GM19239 (cell line): Measurements from ENCODE around the gene CR1L.
A peak's percentile ranks its signal among the peaks of the same experiment; 100 is the strongest.
"Not testable (repeated sequence)": the region's sequence is repeated elsewhere in the genome, so short reads cannot be mapped to it uniquely, and the experiment has no call there.

ENCODE experiments used
- DNase-seq: peaks from one replicate; pipeline ENCODE4 v3.0.0; 2011; ENCODE audit warnings: low spot score; ENCODE audit not compliant: insufficient read length
- FAIRE-seq: peaks from 2 replicates; lab custom pipeline; 2011; peaks lifted over from hg19 to GRCh38; lab: Jason Lieb, UNC

CR1L gene

DNA sequence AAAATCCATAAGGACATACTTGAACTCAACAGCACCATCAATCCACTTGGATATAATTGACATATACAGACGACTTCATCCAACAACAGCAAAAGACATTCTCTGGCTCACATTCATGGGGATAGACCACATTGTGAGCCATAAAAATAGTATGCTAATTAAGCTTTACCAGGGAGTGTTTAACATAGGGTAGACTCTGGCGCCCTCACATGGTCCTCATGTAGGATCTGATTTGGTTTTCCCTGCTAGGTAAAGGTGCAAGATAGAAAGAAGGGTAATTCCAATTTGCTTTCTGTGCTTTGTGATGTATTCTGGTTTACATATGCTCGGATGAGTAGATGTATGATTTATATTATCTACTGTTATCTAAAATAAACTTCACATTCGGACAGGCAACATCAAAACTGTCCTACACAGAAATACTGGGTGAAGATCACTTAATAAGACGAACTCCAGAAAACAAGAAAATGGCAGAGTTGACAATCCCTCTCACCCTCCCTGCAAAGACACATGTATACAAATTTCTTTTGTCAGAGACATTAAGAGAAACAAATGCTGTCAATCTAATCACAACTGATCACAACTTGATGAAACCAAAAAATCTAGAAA, 27.7 kb downstream of the CR1L start:
- peak; percentile 21 for FAIRE-seq
- no peak for DNase-seq

GRCh38 chr1:207673399-207673798, 28.5 kb downstream of the CR1L start:
- no peak for FAIRE-seq

GRCh38 chr1:207676153-207676552, 31.2 kb downstream of the CR1L start:
- DNase-seq (no peak), FAIRE-seq (no peak)

More at GRCh38 chr1:207673399-207673798, 28.5 kb downstream of the CR1L start:
- DNase-seq, result no peak

DNA sequence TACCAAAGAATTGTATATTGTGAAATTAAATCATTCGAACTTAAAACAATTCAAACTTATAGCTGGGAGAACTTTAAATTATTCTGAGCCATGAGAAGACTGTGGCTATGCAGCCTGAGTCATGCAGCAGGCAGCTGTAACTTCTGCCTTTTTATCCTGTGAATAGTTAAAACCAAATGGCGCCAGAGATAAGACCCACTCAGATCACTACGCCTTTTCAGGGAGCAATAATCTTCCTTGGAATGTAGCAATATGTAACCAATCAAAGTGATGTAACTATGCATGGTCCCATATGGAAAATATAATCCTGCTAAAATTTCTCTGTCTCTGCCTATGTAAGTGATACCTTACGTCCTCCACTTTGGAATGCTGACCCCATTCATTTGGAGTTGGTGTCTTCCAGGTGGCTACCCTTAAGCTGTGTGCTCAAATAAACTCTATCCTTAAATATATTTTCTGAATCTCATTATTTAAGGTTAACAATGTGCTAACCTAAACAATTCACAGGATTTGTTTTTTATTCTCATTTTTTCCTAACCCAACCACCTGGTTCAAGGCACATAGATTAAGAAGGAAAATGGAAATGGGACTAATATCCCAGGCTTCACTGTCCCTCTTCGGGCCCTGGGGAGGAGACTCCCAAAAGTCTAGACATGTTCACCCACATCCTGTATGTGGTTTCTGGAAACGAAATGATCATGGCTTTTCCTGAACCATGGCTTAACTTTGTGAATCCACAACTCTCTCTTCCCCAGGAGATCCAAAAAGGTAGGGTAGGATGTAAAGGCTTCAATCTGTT, 35.9 kb downstream of the CR1L start:
- DNase-seq, FAIRE-seq: not testable (repeated sequence)

DNA sequence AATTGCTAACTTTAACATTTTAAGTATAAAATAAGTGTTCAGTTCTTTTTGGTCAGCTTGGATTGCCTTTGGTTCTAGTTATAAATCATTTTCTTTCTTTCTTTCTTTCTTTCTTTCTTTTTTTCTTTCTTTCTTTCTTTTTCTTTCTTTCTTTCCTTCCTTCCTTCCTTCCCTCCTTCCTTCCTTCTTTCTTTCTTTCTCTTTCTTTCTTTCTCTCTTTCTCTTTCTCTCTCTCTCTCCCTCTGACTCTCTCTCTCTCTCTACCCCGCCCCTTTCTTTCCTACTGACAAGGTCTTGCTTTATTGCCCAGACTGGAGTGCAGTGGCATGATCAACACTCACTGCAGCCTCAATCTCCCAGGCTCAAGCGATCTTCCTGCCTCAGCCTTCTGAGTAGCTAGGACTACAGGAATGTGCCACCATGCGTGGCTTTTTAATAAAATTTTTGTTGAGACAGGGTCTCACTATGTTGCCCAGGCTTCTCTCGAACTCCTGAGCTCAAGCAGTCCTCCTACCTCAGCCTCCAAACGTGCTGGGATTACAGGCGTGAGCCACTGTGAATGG, 38.0 kb downstream of the CR1L start:
- not testable (repeated sequence) for FAIRE-seq, DNase-seq

DNA sequence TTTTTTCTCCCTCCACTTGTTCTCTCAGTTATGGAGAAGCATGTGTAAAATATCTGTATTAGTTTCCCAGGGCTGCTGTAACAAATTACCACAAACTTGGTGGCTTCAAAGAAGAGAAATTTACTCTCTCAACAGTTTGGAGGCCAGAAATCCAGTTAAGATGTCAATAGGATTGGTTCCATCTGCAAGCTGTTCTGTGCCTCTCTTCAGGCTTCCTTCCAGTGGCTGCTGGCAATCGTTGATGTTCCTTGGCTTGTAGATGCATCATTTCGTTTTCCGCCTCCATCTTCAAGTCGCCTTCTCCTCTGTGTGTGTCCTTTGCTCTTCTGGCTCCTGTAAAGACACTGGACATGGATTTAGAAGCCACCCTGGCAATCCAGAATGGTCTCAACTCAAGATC, 45.6 kb downstream of the CR1L start:
- not testable (repeated sequence) for DNase-seq, FAIRE-seq

DNA sequence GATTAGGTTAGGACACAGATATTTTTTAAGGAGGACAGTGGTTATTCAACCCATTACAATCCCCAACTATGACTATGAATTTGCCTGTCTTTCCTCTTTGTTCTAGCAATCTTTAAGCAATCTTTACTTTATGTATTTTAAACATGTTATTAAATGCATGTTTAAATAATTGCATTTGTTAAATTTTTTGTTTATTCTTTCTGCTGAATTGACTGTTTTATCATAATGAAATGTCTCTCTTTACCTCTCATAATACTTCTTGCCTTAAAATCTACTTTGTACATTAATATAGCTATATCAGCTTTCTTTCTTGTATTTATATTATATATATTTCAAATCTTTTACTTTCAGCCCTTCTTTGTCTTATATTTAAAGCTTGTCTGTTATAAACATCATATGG, 46.1 kb downstream of the CR1L start:
- DNase-seq, result no peak
- FAIRE-seq, result no peak

GRCh38 chr1:207691841-207692240, 46.9 kb downstream of the CR1L start:
- no peak for FAIRE-seq

GRCh38 chr1:207692291-207692690, 47.4 kb downstream of the CR1L start:
- not testable (repeated sequence) for FAIRE-seq, DNase-seq

More at GRCh38 chr1:207691841-207692240, 46.9 kb downstream of the CR1L start:
- DNase-seq, result no peak

DNA sequence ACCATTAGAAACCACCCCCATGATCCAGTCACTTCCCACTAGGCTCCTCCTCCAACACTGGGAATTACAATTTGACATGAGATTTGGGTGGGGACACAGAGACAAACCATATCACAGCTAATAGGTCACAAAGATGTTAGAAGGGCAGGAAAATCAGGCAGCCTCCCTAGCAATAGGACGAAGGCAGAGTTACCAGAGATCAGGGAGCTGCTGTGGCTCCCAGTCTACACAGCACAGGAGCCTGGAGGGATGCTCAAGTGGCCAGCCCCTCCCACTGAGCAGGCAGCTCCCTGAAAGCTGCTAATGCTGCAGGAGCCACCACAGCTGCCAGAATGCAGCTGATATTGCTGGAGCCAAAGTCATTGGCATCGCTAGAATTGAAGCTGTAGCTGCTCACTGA, 51.0 kb downstream of the CR1L start:
- FAIRE-seq, result no peak
- no peak for DNase-seq

GRCh38 chr1:207698822-207699483, 54.0 kb downstream of the CR1L start:
- DNase-seq (no peak), FAIRE-seq (peak; percentile 73)

DNA sequence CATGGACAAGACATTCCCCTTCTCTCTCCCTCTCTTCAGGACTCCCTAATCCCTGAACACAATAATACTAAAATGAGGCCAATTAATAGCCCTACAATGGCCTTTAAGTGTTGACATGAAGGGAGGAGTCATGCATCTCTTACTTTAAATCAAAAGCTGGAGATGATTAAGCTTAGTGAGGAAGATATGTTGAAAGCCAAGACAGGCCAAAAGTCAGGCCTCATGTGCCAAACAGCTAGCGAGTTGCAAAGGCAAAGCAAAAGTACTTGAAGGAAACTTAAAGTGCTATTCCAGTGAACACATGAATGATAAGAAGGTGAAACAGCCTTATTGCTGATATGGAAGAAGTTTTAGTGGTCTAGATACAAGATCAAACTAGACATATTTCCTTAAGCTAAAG, 57.4 kb downstream of the CR1L start:
- DNase-seq, result no peak
- FAIRE-seq, result no peak

DNA sequence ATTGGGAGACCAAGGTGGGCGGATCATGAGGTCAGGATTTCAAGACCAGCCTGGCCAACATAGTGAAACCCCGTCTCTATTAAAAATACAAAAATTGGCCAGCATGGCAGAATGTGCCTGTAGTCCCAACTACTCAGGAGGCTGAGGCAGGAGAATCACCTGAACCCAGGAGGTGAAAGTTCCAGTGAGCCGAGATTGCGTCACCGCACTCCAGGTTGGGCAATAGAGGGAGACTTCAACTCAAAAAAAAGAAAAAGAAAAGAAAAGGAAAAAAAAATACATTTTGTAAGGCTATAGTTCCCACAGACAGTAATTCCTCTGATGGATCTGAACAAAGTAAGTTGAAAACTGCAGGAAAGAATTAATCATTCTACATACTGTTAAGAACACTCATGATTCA, 58.8 kb downstream of the CR1L start:
- DNase-seq (no peak), FAIRE-seq (no peak)

GRCh38 chr1:207708004-207708403, 63.1 kb downstream of the CR1L start:
- DNase-seq, FAIRE-seq: not testable (repeated sequence)

DNA sequence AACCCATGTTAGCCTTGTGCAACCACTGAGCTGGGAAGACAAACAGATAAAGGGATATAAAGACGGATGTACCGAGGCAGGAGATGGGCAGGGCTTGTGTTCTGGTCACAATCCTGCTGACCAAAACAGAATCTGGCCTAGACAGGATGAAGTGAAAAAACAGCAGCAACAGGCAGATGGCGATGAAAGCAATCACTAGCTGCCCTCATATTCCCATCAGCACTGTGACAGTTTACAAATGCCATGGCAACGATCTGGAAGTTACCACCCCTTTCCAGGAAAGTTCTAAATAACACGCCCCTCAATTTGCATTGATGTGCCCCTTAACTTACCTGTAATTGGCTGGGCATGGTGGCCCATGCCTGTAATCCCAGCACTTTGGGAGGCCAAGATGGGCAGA, 66.4 kb downstream of the CR1L start:
- no peak for FAIRE-seq
- DNase-seq, result no peak

GRCh38 chr1:207712701-207713100, 67.8 kb downstream of the CR1L start:
- FAIRE-seq, DNase-seq: not testable (repeated sequence)

DNA sequence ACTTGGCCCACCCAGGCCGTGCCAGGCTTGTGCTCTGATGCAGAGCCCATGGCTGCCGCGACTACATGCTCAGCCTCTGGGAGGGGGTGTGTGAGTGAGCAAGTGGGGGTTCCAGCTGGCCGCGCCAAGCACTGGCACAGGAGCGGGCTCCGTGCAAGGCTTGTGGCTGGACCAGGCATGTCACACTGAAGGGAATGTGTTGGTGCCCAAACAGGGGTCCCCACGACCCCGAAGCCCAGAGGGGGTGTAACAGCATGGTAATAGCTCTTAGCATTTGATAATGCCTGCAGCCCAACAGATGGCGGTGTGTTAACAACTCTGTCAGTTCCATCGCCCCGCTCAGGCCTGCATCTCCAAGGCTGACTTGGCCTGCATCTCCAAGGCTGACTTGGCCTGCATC, 68.6 kb downstream of the CR1L start:
- DNase-seq (no peak), FAIRE-seq (no peak)

GRCh38 chr1:207719234-207719633, 74.3 kb downstream of the CR1L start:
- FAIRE-seq, result no peak

GRCh38 chr1:207728200-207728858, 83.4 kb downstream of the CR1L start:
- DNase-seq, FAIRE-seq: not testable (repeated sequence)

More at GRCh38 chr1:207719234-207719633, 74.3 kb downstream of the CR1L start:
- DNase-seq, result no peak
